ENCODE measurements around the gene SELPLG.
A peak's percentile ranks its signal among the peaks of the same experiment; 100 is the strongest.
"Not testable (repeated sequence)": the region's sequence is repeated elsewhere in the genome, so short reads cannot be mapped to it uniquely, and the experiment has no call there.

Gene SELPLG

GRCh38 chr12:108666401-108666881 lies 32.7 kb upstream of the SELPLG start:
- H3K4me3 ChIP-seq (ENCODE audit: low read depth, low read length): no peak overlapping the region
- TF ChIP-seq CTCF (IDR thresholded peaks at IDR 0.05; ENCODE audit: low read depth, low read length): no peak

GRCh38 chr12:108665608-108666202 lies 32.0 kb upstream of the SELPLG start:
- no peak for TF ChIP-seq CTCF (IDR thresholded peaks at IDR 0.05; ENCODE audit: low read depth, low read length)

GRCh38 chr12:108664338-108665258 lies 30.9 kb upstream of the SELPLG start:
- peak; percentile 84 for TF ChIP-seq CTCF (IDR thresholded peaks at IDR 0.05; ENCODE audit: low read depth, low read length)
- no peak overlapping the region for H3K4me3 ChIP-seq (ENCODE audit: low read depth, low read length)

More at GRCh38 chr12:108665608-108666202, 32.0 kb upstream of the SELPLG start:
- no peak overlapping the region for H3K4me3 ChIP-seq (ENCODE audit: low read depth, low read length)

GRCh38 chr12:108663324-108664015 lies 29.8 kb upstream of the SELPLG start:
- no peak for TF ChIP-seq CTCF (IDR thresholded peaks at IDR 0.05; ENCODE audit: low read depth, low read length)
- H3K4me3 ChIP-seq (ENCODE audit: low read depth, low read length): no peak overlapping the region

- not testable (repeated sequence) for H3K4me3 ChIP-seq (ENCODE audit: low read depth, low read length)
Observed at GRCh38 chr12:108658115-108658514, 24.4 kb upstream of the SELPLG start.

GRCh38 chr12:108657130-108657745 lies 23.5 kb upstream of the SELPLG start:
- H3K4me3 ChIP-seq (ENCODE audit: low read depth, low read length): no peak overlapping the region
- no peak for TF ChIP-seq CTCF (IDR thresholded peaks at IDR 0.05; ENCODE audit: low read depth, low read length)

- H3K4me3 ChIP-seq (ENCODE audit: low read depth, low read length): not testable (repeated sequence)
Observed at GRCh38 chr12:108656247-108656646, 22.6 kb upstream of the SELPLG start.

- H3K4me3 ChIP-seq (ENCODE audit: low read depth, low read length): not testable (repeated sequence)
Observed at GRCh38 chr12:108655812-108656175, 22.1 kb upstream of the SELPLG start.

- H3K4me3 ChIP-seq (ENCODE audit: low read depth, low read length): not testable (repeated sequence)
Observed at GRCh38 chr12:108654622-108655021, 20.9 kb upstream of the SELPLG start.

Measured in WI38 (cell line).